ENCODE measurements around the gene ALG9. TPM values are rescaled to one million over a fixed set of nuclear protein-coding genes. Genes with fewer than 3 reads are reported as not detected.

Gene ALG9
- total RNA-seq, 1 experiment from 2014 or later = 23.7 TPM

DNA sequence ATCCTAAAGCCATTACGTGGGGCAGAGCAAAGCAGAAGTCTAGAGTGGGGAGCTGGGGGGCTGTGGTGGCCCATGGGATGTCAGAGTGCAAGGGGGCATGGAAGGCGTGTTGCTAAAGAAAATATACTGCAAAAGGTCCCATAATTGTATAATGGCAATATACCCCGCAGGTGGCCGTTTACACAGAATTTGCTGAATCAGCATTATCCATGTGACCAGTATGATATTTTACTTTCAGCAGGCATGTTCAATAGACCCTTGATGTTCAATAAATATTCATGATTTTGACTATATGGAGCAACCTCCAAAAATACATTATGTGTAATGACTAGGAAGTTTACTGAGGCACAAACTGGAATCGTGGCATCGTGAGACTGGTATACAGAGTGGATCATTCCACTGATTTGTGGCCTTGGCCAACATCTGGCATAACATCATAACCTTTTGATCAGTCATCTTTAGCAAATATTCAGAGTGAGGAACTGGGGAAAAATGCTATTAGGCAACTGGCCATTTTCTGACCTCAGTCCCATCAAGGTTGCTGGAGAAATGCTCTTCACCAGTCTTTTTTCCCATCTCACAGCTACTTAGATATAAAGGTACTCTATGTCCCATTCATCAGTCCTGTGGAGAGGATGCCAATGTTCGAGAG is 75.9 kb downstream of the ALG9 start:
- no peaks in the 10 kb centered on the region for H3K9me3 ChIP-seq (ENCODE audit: control insufficient read depth in 1 of 2, insufficient read depth in 1 of 2, low read depth in 1 of 2, low read length in 2 of 2)
- DNase-seq (ENCODE audit: low read depth, low spot score) (no peak), ATAC-seq (no peak)
- 0 out of 4 replicates have a peak, but pooled peaks cover 0 to 3% of the 10 kb centered on the region in 2 experiments for H3K36me3 ChIP-seq (ENCODE audit: control insufficient read depth in 1 of 2, insufficient read depth in 2 of 2, low read length in 2 of 2)
- H3K9me2 ChIP-seq (ENCODE audit: insufficient read depth) = no peaks in the 10 kb centered on the region
- H3K9ac ChIP-seq (ENCODE audit: low read length) = no peak overlapping the region
- no peaks in the 10 kb centered on the region for H3K79me2 ChIP-seq (ENCODE audit: insufficient read depth, low read length)
- no peak overlapping the region for H3K4me3 ChIP-seq (replicated peaks in 1 of 2; ENCODE audit: low read depth in 1 of 2, low read length in 2 of 2)
- no peak overlapping the region for H3K4me2 ChIP-seq (ENCODE audit: low read length)
- no peaks in the 10 kb centered on the region for H3K4me1 ChIP-seq (ENCODE audit: control insufficient read depth in 1 of 2, insufficient read depth in 2 of 2, low read length in 2 of 2)
- no TSS peak for BruUV-seq (replicated peaks)
- ChIA-PET POLR2A (no interaction called here), RAD21 (ENCODE audit: low non-redundant PET in 1 of 2, low total read pairs in 2 of 2, uncharacterized antibody in 2 of 2, unreplicated experiment in 2 of 2) (no interaction called here), CTCF (no interaction called here)
- no peaks in the 10 kb centered on the region for H4K20me1 ChIP-seq (ENCODE audit: insufficient read depth)
- intact Hi-C loops (cut with micrococcal nuclease) = no loop called here
- no peak for TF ChIP-seq EGR1 (IDR thresholded peaks at IDR 0.05; ENCODE audit: low read depth)
- TF ChIP-seq CEBPB (IDR thresholded peaks at IDR 0.05; ENCODE audit: low read depth) = no peak
- TF ChIP-seq ATF3 (IDR thresholded peaks at IDR 0.05) = no peak
- TF ChIP-seq, protein P1, sequence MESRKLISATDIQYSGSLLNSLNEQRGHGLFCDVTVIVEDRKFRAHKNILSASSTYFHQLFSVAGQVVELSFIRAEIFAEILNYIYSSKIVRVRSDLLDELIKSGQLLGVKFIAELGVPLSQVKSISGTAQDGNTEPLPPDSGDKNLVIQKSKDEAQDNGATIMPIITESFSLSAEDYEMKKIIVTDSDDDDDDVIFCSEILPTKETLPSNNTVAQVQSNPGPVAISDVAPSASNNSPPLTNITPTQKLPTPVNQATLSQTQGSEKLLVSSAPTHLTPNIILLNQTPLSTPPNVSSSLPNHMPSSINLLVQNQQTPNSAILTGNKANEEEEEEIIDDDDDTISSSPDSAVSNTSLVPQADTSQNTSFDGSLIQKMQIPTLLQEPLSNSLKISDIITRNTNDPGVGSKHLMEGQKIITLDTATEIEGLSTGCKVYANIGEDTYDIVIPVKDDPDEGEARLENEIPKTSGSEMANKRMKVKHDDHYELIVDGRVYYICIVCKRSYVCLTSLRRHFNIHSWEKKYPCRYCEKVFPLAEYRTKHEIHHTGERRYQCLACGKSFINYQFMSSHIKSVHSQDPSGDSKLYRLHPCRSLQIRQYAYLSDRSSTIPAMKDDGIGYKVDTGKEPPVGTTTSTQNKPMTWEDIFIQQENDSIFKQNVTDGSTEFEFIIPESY (IDR thresholded peaks at IDR 0.05; ENCODE audit: extremely low read depth, insufficient replicate concordance, low read length) = no peak
- TF ChIP-seq EZH2 (IDR thresholded peaks at IDR 0.05) = no peak
- TF ChIP-seq CBX3 (IDR thresholded peaks at IDR 0.05; ENCODE audit: low read depth) = no peak
- no peak for TF ChIP-seq YY1 (IDR thresholded peaks at IDR 0.05; ENCODE audit: extremely low read depth, insufficient replicate concordance, low read depth, low read length)
- TF ChIP-seq REST (IDR thresholded peaks at IDR 0.05; ENCODE audit: low read depth) = no peak
- no peak for TF ChIP-seq ELF1 (IDR thresholded peaks at IDR 0.05; ENCODE audit: borderline replicate concordance, low read depth)
- TF ChIP-seq, protein P2, sequence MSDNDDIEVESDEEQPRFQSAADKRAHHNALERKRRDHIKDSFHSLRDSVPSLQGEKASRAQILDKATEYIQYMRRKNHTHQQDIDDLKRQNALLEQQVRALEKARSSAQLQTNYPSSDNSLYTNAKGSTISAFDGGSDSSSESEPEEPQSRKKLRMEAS (IDR thresholded peaks at IDR 0.05) = no peak
- H3K27ac ChIP-seq (ENCODE audit: low read depth, low read length) = no peak overlapping the region
- no peak overlapping the region for H2AFZ ChIP-seq (ENCODE audit: low read depth, low read length, poor library complexity, severe bottlenecking)
- no peaks in the 10 kb centered on the region for H3K27me3 ChIP-seq (ENCODE audit: insufficient read depth, low read length)

All from HCT116 (cell line).